Activated naive CD4-positive, alpha-beta T cell treated with anti-CD3 and anti-CD28 coated beads for 36 hours (primary cell): ENCODE measurements around the gene INO80E. TPM values are rescaled to one million over a fixed set of nuclear protein-coding genes. Genes with fewer than 3 reads are reported as not detected.

ENCODE experiments used
- CTCF ChIA-PET: fragments of 350-600 bp; sonication (Branson Sonifier 250); formaldehyde crosslinking; loops from one replicate; lab custom pipeline; 2021; ENCODE audit warnings: antibody characterized with exemption; lab: Charles Lee
- DNase-seq: peaks from one replicate; pipeline ENCODE4 v3.0.0-alpha.2; 2020
- H3K27ac Mint-ChIP-seq: one replicate; pipeline ENCODE4 v1.8.0; 2021; ENCODE audit warnings: mild to moderate bottlenecking, mixed read lengths
- H3K27me3 Mint-ChIP-seq: one replicate; pipeline ENCODE4 v1.8.0; 2021; ENCODE audit warnings: low read depth, mixed read lengths
- H3K36me3 Mint-ChIP-seq: one replicate; pipeline ENCODE4 v1.8.0; 2021; ENCODE audit warnings: low read depth, mixed read lengths
- H3K4me1 Mint-ChIP-seq: one replicate; pipeline ENCODE4 v1.8.0; 2021; ENCODE audit warnings: low read depth, mixed read lengths
- H3K4me3 Mint-ChIP-seq: one replicate; pipeline ENCODE4 v1.8.0; 2021; ENCODE audit warnings: mild to moderate bottlenecking, moderate library complexity, mixed read lengths
- H3K9me3 Mint-ChIP-seq: one replicate; pipeline ENCODE4 v1.8.0; 2021; ENCODE audit warnings: mixed read lengths
- intact Hi-C: fragments of 100-400 bp; cut with micrococcal nuclease; formaldehyde crosslinking; loops from one replicate; pipeline ENCODE4 v1.15.1; 2023
- total RNA-seq, 2 experiments: library from RNA; stranded (reverse); gene quantifications; one replicate each; pipeline ENCODE4 v1.2.3, GENCODE V29; 2021

INO80E gene
- total RNA-seq, 2 experiments from 2014 or later, result 62.0 to 65.4 TPM

GRCh38 chr16:30054451-30054850 is 58.4 kb downstream of the INO80E start:
- peak overlapping the region; percentile 48 for H3K4me3 Mint-ChIP-seq
- no peaks in the 10 kb centered on the region for H3K36me3 Mint-ChIP-seq
- H3K27ac Mint-ChIP-seq, result no peak overlapping the region
- no peaks in the 10 kb centered on the region for H3K27me3 Mint-ChIP-seq
- H3K9me3 Mint-ChIP-seq, result no peaks in the 10 kb centered on the region
- CTCF ChIA-PET, result interaction anchor here (0.6 to 1.8 kb wide), 15 partner anchors 9 to 387 kb away, joined by 3 to 15 read pairs (median 3); partner anchors contain the start of genes GDPD3 and TBX6
- intact Hi-C loops, result no loop called here
- H3K4me1 Mint-ChIP-seq, result peaks cover 20% of the 10 kb centered on the region
- DNase-seq, result no peak

GRCh38 chr16:30054959-30055553 is 59.0 kb downstream of the INO80E start:
- intact Hi-C loops, result no loop called here
- peaks cover 20% of the 10 kb centered on the region for H3K4me1 Mint-ChIP-seq
- peak overlapping the region; percentile 15 for H3K27ac Mint-ChIP-seq
- CTCF ChIA-PET, result interaction anchor here (0.6 to 1.8 kb wide), 20 partner anchors 8 to 388 kb away, joined by 3 to 15 read pairs (median 4); partner anchors contain the start of genes GDPD3 and TBX6
- no peaks in the 10 kb centered on the region for H3K36me3 Mint-ChIP-seq
- H3K9me3 Mint-ChIP-seq, result no peaks in the 10 kb centered on the region
- H3K4me3 Mint-ChIP-seq, result peak overlapping the region; percentile 48
- DNase-seq, result peak; percentile 67
- no peaks in the 10 kb centered on the region for H3K27me3 Mint-ChIP-seq

Other genes with a start within 250 kb of the INO80E start
- not detected for gene ZG16, start 218.0 kb upstream of the INO80E start, total RNA-seq
- 100 to 1,000 TPM; 201 to 209 TPM for gene KIF22, start 205.5 kb upstream of the INO80E start, total RNA-seq
- 100 to 1,000 TPM; 290 to 330 TPM for gene MAZ, start 189.7 kb upstream of the INO80E start, total RNA-seq
- gene PRRT2, start 184.0 kb upstream of the INO80E start, total RNA-seq, result under 1 TPM; 0.83 to 0.94 TPM
- gene PAGR1, start 180.1 kb upstream of the INO80E start, total RNA-seq, result 10 to 100 TPM; 16.9 to 19.3 TPM
- 10 to 100 TPM; 84.1 to 86.9 TPM for gene MVP, start 175.8 kb upstream of the INO80E start, total RNA-seq
- gene CDIPT, start 133.0 kb upstream of the INO80E start, total RNA-seq, result 10 to 100 TPM; 29.0 to 31.0 TPM
- gene SEZ6L2, start 96.7 kb upstream of the INO80E start, total RNA-seq, result under 1 TPM; 0.30 to 0.31 TPM
- 1 to 10 TPM; 1.3 to 1.7 TPM for gene ASPHD1, start 95.8 kb upstream of the INO80E start, total RNA-seq
- 10 to 100 TPM; 25.8 to 29.4 TPM for gene KCTD13, start 70.0 kb upstream of the INO80E start, total RNA-seq
- 10 to 100 TPM; 31.9 to 35.5 TPM for gene TMEM219, start 34.2 kb upstream of the INO80E start, total RNA-seq
- 10 to 100 TPM; 20.9 to 21.6 TPM for gene TAOK2, start 22.4 kb upstream of the INO80E start, total RNA-seq
- 10 to 100 TPM; 40.8 to 43.9 TPM for gene HIRIP3, start 624 bp upstream of the INO80E start, total RNA-seq
- gene DOC2A, start 14.8 kb downstream of the INO80E start, total RNA-seq, result under 1 TPM; 0.64 to 0.86 TPM
- not detected for gene C16orf92, start 27.0 kb downstream of the INO80E start, total RNA-seq
- gene TLCD3B, start 35.0 kb downstream of the INO80E start, total RNA-seq, result 1 to 10 TPM; 4.6 to 6.1 TPM
- gene ALDOA, start 69.5 kb downstream of the INO80E start, total RNA-seq, result 1,000 to 10,000 TPM; 1,750 to 1,795 TPM
- gene PPP4C, start 79.8 kb downstream of the INO80E start, total RNA-seq, result 100 to 1,000 TPM; 104 to 105 TPM
- gene TBX6, start 95.7 kb downstream of the INO80E start, total RNA-seq, result 1 to 10 TPM; 3.6 to 4.7 TPM
- gene YPEL3, start 100.0 kb downstream of the INO80E start, total RNA-seq, result 10 to 100 TPM; 24.6 to 27.3 TPM
- 10 to 100 TPM in 1 of 2 experiments, 1 to 10 TPM in 1; 9.1 to 10.3 TPM for gene GDPD3, start 117.3 kb downstream of the INO80E start, total RNA-seq
- gene MAPK3, start 127.0 kb downstream of the INO80E start, total RNA-seq, result 10 to 100 TPM; 64.3 to 64.5 TPM
- 100 to 1,000 TPM; 855 to 866 TPM for gene CORO1A, start 187.4 kb downstream of the INO80E start, total RNA-seq
- gene BOLA2B, start 197.4 kb downstream of the INO80E start, total RNA-seq, result 100 to 1,000 TPM; 160 to 173 TPM
- 10 to 100 TPM; 35.4 to 42.5 TPM for gene SLX1A, start 197.6 kb downstream of the INO80E start, total RNA-seq
- 1 to 10 TPM; 8.7 to 9.2 TPM for gene SULT1A3, start 203.0 kb downstream of the INO80E start, total RNA-seq